GM12875 (cell line): ENCODE results near the gene TMEM132A.

Experiments used
- H3K4me3 ChIP-seq: one replicate; pipeline ENCODE4 v1.5.1; 2011; ENCODE audit warnings: low read depth, low read length, control low read depth
- CTCF ChIP-seq: IDR thresholded peaks from 2 replicates; pipeline ENCODE4 v1.5.1; 2011; ENCODE audit warnings: low read depth, mild to moderate bottlenecking, control low read depth, inconsistent platforms, low read length, moderate library complexity, borderline replicate concordance; ENCODE audit not compliant: insufficient read depth

The TMEM132A gene

GRCh38 chr11:60982184-60982583, 57.9 kb downstream of the TMEM132A start:
- no peak overlapping the region for H3K4me3 ChIP-seq
- no peak for TF ChIP-seq CTCF

- H3K4me3 ChIP-seq = no peak overlapping the region
- no peak for TF ChIP-seq CTCF
Observed at GRCh38 chr11:60984149-60984548, 59.9 kb downstream of the TMEM132A start.

GRCh38 chr11:60984636-60985035, 60.4 kb downstream of the TMEM132A start:
- no peak for TF ChIP-seq CTCF
- H3K4me3 ChIP-seq = no peak overlapping the region

GRCh38 chr11:60985501-60985900, 61.2 kb downstream of the TMEM132A start:
- no peak for TF ChIP-seq CTCF
- no peak overlapping the region for H3K4me3 ChIP-seq

- H3K4me3 ChIP-seq = no peak overlapping the region
- no peak for TF ChIP-seq CTCF
Observed at GRCh38 chr11:60985991-60986915, 62.0 kb downstream of the TMEM132A start.
